Measurements from ENCODE around the gene GALNT15.
A peak's percentile ranks its signal among the peaks of the same experiment; 100 is the strongest.

GALNT15 gene

DNA sequence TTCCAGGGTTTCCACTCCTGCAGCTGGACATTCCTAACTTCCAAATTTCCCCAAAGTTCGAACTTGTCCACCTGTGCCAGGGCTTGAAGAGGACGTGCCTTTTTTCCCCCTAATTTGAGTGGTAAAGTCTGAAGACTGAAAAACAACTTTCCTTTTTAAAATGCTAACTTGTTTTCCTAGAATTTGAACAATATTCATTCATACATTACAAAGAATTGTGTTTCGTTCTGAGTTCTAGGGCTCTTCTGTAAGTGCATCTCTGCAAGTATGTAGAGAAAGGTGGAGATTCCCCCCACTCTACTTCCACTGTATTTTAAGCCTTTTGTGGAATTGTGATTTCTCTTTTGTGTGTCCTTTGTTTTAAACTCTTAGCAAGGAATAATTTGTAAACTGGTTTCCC lies 80.8 kb downstream of the GALNT15 start:
- DNase-seq = no peak

GRCh38 chr3:16255726-16256125 lies 81.2 kb downstream of the GALNT15 start:
- no peak for DNase-seq

DNA sequence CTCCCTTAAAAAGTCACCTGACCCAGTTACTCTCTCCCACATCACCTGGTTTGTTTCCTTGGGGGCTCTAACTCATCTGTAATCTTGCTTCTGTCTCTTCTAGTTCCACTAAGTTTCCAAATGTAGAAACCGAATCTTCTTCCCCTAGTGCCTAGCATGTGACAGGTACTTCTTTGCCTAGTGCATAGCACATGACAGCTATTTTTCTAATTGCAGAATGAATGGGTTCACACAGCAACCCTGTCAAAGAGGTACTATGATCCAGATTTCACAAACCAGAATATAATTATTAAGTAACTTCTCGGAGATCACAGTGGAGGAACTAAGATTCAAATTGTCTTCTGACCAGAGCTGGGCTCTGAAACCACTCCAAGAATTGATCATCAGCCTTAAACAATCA lies 82.8 kb downstream of the GALNT15 start:
- no peak for DNase-seq

- no peak for DNase-seq
These were observed 83.7 kb downstream of the GALNT15 start for GRCh38 chr3:16258177-16258576.

GRCh38 chr3:16258866-16259265 lies 84.4 kb downstream of the GALNT15 start:
- DNase-seq = no peak

GRCh38 chr3:16260046-16260445 lies 85.6 kb downstream of the GALNT15 start:
- no peak for DNase-seq

DNA sequence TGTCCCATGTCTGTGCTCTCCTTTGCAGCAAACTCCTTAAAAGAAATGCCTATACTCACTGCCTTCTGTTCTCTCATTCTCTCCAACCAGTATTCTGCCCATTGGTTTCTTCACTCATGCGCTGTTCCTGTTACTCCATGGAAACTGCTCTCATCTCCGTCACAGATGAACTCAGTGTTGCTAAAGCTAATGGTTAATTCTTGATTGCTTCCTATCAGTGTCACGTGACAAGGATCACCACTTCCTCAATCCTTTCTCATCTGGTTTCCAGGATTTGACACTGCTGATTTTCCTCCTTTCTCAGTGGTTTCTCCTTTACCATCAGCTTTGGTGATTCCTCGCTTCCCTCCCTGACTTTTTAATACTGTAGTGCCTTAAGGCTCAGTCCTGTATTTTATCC lies 87.7 kb downstream of the GALNT15 start:
- DNase-seq = no peak

DNA sequence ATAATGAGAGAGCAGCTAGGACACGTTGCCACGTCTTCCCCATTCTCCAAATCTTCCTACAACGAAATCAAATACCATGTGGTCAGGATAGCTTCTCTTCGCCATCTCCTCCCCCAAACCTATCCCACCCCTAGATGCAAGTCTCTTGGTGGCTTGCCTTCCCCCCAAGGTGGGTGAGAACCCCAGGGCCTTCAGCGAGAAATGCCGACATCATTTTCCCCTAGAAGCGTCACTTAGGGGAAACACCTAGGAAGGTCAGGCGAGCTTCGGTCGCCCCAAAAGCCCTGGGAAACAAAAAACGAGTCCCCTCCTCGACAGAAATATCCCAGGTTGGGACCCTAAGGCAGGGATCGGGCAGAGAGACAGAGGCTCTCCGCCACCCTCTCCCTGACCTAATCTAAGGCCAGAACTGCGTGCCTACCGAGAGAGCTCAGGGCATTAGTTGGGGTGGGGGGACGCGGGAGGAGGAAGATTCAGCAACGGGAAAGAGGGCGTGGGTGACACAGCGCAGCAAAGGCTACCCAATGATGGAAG lies 89.8 kb downstream of the GALNT15 start:
- DNase-seq = no peak

- DNase-seq = peak; percentile 85
These were observed 90.4 kb downstream of the GALNT15 start, which contains the start of the genes DPH3 and OXNAD1 for GRCh38 chr3:16264708-16265454. Gene DPH3 (minus strand): TSS chr3:16264943. CDS start chr3:16264876, 67 bp downstream. Gene OXNAD1 (plus strand): TSS chr3:16265212. CDS start chr3:16270953, 5,741 bp downstream.

GRCh38 chr3:16265455-16265786 lies 90.9 kb downstream of the GALNT15 start:
- DNase-seq = no peak

DNA sequence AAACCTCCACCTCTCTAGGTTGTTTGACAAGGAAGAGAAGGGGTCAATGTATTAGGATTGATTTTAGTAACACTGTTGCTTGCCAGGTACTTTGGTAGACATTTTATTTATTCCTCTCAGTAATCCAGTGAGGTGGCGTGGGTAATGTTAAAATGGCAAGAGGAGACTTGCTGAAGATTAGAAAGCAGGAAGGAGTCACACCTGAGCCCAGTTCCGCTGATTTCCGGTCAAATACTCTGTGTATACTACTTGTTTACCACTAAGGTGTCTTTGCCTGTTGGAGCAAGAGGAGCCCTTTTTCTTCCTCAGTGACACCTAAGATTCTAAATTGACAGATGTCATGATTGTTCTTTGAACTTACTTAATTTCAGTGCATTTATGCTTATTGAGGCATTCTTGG lies 92.2 kb downstream of the GALNT15 start:
- no peak for DNase-seq

GRCh38 chr3:16270855-16271254 lies 96.4 kb downstream of the GALNT15 start:
- no peak for DNase-seq

- no peak for DNase-seq
These were observed 98.1 kb downstream of the GALNT15 start for GRCh38 chr3:16272588-16272987.

DNA sequence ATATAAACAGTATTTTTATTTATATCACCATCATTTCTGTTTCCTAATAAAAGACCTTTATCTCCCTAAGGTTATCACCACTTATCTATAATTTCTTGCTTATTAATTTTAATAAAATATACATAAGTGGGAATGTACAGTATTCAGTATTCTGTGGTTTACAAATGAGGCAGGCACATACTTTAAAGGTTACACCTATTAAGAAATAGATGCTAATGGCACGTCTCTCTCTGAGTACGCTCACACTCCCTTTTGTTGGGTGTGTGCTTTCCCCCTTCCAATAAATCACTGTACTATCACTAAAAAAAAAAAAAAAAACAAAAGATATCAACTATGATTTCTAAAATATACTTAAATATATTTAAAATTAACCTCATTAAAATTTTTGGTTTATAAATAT lies 99.4 kb downstream of the GALNT15 start:
- no peak for DNase-seq

GRCh38 chr3:16277471-16277870 lies 103.0 kb downstream of the GALNT15 start:
- DNase-seq = no peak

DNA sequence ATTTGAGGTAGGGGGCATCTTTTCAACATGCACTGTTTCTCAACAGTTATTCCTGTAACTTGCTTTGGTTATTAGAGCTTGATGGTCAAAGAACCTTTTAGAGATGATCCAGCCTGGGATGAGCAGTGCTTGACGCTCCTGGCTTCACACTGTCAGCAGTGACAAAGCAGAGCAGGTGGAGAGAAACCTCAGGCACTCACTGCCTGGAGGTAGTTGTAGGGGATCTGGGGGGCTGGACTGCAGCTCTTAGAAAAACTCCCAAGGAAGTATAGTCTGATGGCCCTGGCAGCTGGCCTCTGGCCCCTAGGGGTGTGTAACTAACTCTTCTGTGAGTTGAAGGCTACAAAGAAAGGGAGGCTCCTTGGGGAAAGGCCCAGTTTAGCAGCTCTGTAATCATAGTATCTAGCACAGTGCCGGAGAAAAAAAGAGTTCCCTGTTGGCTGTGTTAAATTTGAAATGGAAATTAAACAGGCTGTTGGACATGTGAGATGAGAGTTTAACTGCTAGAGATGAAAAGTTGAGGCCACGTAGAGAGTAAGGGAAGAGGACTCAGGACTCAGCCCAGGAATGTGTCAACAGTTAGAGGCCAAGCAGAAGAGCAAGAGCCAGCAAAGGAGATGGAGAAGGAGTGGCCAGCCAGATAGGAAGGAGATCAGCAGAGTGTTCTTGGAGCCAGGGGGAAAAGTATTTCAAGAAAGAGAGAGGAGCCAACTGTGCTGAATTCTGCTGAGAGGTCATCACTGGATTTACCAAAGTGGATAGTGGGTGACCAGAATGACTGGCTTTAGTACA lies 104.7 kb downstream of the GALNT15 start:
- DNase-seq = no peak

DNA sequence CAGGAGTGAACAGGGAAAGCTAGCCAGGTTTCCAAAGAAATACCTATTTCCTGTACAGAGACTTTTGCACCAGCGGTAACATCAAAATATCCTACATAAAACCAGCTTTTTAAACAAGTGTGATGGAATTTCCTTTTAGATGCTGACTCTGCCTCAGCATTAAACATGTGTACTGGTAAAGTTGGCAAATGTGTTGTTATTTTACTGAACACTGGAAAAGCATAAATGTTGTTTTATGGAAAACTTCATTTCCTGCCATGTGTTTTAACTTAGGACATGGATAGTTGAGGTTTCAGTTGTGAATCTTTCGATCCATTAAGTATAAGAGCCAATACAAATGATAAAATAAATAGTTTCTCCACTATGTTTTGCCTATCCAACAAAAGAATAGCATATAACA lies 106.2 kb downstream of the GALNT15 start:
- DNase-seq = no peak
